Putamen (tissue), 1 donor: ENCODE measurements around the gene CAPG.
A peak's percentile ranks its signal among the peaks of the same experiment; 100 is the strongest.

Experiments used
- DNase-seq: peaks from one replicate; pipeline ENCODE4 v3.0.0-alpha.2; 2016; ENCODE audit warnings: low spot score

The CAPG gene

DNA sequence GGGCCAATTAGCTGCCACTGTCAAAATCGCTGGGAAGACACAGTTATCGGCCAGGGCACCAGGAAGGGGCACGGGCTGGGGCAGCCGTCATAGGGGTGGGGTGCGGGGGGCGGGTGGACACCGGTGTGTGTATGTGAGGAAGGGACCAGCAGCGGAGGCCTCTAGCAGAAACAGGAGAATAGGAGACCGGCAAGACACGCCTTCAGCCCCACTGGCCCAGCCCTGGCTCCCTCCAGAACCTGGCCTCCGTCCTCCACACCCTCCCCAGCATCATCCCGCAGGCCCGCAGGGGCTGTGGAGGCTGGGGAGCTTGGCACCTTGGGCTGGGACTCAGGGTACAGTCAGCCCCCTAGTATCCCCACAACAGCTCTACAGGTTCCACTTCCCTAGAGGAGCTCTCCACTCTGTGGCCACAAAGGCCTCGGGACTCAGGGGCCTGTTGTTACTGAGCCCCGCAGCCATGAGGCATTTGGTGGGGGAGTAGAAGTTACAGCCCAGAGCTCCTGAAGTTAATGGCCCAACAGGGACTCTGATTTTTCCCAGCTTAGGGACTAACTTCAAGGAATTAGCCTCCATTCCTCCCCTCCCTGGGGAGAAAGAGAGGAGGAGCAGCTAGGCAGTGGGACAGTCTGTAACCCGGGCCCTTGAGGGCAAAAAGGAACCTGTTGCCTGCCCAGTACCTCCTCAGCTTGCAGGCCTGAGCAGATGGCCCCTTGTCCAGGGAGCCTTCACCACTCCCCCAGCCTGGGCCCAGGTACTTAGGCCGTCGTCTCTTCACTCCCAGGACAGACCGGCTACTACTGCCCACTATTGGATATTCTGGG, 28.2 kb upstream of the CAPG start:
- no peak for DNase-seq

DNA sequence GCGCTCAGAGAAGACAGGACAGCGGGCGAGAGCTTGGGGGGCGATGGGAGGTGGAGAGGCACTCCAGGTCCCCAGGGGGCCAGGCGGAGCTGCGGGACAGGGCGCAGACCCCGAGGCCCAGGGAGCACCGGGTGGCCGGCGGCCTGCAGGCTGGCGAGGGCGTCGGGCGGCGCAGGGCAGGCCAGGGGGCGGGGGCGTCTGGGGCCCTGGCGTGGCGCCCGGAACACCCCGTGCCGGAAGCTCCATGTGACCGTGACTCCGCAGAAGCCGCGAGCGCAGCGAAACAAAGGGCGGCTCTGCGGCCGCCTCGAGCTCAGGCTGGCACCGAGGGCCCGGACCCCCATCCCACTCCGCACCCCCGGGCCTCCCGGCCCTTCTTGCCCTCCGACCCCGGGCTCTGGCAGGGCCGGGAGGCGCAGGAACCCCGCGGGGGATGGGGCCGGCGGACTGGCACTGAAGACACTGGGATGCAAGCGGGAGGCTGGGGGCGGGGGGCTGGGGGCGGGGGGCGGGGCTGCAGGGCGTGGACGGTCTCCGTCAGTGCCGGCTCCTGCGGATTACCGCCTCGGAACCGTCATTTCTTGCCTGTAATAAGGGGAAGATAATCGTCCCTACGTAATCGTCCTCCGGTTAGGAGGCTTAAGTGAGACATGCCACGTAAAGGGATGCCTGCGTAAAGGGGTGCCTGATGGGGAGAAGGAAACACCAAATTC, 27.5 kb upstream of the CAPG start:
- DNase-seq = peak; percentile 91

DNA sequence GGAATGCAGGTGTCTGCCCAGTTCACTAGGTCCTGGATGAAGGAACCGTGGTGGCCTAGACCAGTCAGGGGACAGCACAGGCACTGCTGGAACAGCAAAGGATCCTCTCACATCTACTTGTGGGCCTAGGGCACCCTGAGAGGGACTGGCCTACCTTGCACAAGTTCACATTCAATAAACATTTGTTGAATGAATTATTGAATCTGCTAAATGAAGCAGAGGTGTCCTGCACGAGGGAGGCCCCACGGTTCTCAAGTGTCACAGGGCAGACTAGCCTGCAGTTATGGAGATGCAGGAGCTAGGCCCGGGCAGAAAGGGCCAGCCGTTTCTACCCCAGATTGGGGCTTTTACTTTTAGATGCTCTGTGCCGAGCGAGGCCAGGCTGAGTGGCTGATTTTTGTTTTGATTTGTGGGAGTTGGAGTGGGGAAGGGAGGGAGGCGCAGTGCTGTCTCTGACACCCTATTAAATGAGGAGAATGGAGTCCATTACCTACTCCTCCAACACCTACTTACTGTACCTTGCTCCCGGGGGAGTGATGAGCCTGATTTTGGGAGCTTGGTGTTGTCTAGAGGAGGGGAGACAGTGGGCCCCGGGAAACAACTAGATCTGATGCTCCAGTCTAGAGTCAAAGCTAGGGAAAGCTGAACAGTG, 26.8 kb upstream of the CAPG start:
- peak; percentile 60 for DNase-seq

DNA sequence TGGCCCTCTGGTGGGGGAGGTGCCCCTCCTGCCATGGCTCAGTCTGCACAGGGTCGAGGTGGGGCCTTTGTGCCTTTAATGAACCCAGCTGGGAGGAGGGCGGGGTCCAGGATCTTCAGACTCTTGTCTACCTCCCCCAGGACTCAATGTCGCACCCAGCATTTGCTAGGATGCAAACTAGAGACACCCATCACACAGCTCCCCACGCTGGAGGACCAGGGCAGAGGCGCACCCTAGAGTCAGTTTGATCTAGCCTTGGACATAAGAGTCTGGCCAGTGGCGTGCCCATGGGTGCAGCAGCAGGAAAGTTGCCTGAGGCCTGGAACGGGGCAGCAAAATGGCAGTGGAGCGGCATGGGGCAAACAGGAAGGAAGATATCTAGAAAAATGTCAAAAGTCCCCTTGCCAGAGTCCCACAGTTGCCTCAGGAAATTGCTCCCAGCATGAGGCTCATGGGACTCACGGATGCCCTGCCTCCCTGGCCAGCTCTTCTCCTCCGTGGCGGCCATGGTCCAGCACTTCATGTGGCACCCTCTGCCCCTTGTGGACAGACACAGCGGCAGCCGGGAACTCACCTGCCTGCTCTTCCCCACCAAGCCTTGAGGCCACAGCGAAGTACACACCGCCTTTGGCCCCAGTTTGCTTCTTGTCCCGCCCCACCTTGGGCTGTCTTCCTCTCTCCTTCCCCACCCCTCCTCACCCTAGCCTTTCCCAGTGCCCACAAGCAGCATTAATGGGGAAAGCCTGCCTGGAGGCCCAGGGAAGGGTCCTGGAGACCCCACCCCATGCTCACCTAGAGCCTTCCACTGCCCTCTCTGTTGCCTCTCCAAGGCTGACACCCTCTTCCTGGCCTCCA, 26.0 kb upstream of the CAPG start:
- no peak for DNase-seq

DNA sequence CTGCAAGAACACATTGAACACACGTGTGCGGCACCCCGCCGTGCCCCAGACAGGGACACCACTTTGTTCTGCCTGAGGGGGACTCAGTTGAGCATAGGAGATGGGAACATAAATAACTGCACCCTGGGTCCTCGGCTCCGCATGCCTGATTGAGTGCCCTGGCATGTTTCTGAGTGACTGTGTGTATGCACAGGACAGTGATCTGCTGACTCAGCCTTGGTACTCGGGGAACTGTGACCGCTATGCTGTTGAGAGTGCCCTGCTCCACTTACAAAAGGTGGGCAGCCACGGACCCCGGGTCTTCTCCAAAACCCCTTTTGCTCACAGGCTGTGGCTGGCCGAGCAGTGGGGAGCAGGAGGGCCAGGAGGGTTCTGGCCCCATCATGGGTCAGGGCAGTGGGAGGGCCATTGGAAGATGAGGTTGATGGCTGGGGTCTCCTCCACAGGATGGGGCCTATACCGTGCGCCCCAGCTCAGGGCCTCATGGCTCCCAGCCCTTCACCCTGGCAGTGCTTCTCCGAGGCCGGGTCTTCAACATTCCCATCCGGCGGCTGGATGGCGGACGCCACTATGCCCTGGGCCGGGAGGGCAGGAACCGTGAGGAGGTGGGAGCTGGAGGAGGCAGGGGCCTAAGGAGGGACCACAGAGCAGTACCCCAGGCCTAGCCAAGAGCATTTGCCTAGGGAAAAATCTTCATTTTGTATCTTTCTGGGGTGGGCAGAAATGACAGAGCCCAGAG, 25.2 kb upstream of the CAPG start:
- no peak for DNase-seq

DNA sequence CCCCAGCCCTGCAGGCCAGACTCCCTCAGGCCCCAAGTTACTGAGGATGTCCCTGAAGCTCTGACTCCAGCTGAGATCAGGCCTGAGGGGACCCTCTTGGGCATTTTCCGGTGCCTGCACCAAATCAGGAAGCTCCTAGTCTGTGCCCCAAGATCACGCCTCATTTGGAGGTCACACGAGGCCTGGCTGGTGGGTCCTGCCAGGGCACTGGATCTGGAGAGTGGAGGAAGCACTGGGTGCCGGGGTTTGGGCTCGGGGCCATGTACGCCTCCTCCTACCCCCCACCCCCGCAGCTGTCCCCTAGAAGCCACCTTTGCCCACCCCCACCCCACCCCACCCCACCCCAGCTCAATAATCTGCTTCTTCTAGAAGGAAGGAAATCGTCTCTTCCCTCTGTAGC, 24.5 kb upstream of the CAPG start:
- no peak for DNase-seq

DNA sequence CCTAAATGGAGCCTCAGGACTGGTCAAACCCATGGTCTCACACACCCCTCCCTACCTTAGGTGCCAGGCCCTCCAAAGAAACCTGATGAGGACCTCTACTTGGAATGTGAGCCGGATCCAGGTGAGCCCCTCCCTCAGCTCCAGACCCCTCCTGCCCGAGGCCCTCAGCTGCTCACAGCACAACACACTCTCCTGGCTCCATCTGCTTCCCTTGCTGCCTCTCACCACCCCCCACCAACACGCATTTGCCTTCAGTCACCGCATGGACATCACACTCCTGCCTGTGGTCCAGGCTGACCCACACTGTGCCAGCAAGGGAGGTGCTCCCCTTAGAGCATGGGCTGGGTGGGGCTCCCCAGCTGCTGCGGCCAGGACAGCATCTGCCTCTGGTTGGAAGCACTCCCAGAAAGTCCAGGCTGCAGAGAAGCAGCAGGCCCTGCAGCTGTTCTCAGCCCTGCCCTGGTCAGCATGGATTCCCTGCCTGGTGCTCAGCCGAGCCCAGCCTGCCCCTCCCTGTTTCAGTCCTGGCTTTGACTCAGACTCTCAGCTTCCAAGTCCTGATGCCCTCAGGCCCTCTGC, 23.4 kb upstream of the CAPG start:
- DNase-seq = peak; percentile 94

DNA sequence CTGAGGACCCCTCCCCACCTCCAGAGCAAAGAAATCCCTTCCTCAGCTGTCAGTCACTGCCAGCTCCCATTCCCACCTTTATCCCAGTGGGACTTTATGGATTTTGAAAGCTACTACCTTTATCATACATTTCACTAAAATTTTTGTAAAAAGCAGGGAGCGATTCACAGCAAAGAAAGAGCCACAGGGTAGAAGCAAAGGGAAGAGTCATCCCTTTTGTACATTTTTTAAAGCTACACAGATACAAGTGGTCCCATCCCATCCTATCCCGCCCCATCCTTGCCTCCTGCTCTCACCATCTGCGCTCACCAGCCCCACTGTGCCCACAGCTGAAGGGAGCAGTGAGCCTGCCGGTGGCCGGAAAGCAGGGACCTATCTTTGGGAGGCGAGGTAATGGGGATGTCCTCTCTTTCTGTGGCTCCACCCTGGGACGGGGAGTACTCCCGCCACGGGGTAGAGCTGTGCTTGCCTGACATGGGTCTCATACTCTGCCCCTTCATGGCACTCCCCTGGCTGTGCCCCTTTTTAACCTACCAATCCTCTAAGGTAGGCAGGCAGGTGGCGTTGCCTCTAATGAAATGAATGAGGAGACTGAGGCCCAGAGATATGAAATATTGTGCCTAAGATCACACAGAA, 21.5 kb upstream of the CAPG start:
- DNase-seq = no peak

DNA sequence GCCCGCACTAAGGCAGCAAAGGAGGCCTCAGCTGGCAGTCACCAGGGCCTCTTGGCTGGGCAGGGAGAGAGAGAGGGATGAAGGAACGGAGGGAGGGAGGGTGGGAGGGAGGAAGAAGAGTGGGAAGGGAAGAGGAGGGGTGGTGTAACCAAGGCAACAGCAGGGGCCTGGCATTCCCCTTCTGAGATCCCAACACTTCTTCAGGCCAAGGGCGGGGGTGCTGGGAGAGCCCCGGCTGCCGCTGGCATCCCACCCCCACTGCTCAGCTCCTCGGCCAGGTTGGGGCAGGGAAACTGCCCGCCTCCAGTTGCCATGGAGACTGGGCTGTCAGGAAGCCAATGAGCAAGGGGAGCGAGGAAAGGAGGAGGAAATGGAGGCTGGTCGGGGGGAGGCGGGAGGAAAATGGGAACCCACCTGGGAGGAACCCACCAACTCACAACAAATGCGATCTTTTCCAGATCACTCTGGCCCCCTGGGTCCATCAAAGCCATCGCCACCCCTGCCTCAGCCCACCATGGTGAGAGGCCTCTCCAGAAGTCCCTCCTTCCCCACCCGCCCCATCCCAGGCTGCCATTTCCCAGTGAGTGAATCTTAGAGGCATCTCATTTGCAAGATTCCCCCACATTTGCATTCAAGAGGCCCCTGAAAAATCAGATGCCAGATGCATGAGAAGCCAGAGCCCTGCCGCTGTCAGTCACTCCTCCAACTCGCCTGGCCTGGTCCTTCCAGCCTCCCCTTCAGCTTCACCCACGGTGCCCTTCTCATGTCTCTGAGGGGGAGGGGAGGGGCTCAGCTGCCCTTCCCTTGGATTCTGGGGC, 20.8 kb upstream of the CAPG start:
- peak; percentile 90 for DNase-seq

DNA sequence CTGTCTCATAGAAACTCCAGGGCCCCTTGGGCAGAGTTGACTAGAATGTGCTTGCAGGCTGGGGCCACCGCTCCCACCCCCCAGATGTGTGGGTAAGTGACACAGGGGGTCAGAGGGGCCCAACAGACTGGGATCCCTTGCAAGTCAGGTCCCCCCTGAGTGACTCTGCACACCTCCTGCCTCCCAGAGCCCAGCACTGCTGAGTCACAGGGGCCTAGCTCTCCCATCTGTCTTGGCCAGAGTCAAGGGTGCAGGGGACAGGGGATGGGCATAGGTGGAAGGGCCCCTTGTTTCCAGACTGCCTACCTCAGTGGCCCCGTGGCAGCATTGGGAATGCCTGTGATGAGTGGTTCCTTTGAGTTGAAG, 19.7 kb upstream of the CAPG start:
- DNase-seq = no peak

DNA sequence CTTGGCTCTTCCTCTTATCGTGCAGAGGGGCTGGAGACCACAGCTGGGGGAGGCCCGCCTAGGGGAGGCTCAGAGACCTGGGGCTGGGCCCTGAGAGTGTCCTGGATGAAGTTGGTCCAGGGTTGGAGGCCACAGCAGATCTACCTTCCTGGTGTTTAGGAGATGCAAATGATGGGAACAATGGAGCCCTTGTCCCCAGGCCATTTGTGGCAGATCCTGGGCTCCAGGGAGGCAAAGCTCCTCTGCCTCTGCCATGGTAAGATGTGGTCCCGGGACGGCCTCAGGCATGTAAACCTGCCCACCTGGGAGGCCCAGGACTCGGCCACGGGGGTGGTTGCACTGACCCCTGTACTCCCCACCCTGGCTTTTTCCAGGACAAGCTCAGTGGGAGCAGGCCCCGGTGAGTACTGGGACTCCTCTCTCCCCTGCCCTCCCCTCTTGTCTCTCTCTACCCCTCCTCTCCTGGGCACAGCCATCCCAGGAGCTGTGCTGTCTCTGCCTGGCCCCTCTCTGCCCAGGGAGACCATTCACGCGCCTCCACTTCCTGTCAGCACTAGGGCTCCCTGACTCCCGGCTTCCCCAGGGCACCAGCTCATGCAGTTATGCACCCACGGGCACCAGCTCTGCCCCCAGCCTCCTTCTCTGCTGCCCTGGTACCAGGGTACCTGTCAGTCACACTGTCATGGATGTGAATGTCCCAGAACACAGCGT, 19.2 kb upstream of the CAPG start:
- no peak for DNase-seq

DNA sequence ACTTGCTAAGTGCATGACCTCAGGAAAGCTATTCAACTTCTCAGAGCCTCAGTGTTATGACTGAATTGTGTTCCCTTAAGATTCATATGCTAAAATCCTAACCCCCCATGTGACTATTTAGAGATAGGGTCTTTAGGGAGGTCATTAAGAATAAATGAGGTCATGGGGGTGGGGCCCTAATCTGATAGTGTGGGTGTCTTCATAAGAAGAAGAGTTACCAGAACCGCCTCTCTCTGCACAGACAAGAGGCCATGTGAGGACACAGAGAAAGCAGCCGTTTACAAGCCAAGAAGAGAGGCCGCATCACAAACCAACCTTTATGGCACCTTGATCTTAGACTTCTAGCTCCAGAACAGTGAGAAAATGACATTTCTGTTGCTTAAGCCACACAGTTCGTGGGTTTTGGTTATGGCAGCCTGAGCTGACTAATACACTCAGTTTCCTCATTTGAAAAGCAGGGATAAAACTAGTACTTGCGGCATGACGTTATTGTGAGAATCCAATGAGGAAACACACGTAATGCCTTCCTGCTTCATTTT, 18.2 kb upstream of the CAPG start:
- no peak for DNase-seq

DNA sequence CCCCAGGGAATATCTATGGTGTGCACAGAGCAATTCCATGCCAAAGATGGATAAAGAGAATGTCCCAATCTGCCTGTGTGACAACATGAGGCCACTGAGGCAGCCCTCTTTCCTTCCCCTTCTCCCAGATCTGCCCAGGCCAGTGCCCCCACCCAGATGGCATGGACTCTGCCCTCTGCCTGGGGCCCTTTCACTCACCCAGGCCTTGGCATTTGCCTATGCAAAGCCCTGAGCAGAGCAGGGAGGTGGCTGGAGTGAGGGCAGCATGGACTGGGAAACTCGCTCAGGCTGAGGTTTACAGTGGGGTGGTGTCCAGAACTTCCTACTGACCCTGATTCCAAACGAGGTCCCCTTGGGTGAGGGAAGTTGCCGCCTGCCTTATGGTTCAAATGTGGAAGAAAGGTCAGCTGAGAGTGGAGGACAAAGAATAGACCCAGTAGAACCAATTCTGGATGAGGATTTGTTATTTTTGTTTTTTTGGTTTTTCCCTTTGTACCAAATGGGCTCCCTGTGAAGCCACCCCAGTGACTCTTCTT, 17.2 kb upstream of the CAPG start:
- DNase-seq = no peak

DNA sequence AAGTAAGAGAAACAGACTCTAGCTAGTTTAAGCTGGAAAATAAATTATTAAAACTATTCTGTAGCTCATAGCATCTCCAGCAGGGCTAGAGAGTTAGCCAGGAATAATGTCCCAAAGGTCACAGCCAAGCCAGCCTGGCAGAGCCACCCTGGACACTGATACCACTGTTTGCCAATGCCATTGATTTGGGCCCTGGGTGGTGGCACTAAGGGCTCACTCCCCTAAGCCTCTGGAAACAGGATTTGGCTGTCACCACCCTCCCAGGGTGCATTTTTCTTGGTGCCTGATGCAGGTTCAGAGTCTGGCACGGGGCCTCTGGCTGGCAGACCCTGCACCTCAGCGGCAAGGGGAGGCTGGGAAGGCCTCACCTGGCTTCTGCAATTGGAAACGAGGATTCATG, 15.4 kb upstream of the CAPG start:
- DNase-seq = no peak

DNA sequence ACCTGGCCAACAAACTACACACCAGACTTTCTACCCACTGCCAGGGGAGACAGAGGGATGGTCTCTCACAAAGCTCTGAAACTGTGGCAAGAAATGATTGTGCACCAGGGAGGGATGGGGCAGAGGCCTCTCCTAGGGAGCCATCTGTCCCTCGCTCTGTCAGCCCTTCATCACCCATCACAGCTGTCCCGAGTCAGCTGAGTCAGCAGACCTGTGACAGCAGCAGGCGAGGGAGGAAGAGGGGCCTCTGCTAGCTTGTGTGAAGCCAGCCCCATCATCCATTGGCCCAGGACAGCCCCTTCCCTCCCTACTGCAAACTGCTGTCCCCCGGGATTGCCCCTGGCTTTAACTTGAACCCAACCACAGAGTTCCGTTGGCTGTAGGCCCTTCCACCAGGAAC, 13.4 kb upstream of the CAPG start:
- DNase-seq = no peak

DNA sequence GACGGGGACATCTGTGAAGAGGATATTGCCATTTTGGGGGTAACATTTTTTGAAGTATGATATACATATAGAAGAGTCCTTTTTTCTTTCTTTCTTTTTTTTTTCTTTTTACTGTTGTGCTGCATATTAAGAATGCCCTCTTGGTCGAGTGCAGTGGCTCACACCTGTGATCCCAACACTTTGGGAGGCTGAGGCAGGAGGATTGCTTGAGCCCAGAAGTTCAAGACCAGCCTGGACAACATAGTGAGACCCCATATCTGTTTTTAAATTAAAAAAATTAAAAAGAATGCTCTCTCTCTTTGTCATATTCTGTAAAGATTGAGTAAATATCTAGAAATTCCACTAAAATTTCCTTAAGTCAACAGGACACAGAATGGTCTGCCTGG, 11.9 kb upstream of the CAPG start:
- no peak for DNase-seq

DNA sequence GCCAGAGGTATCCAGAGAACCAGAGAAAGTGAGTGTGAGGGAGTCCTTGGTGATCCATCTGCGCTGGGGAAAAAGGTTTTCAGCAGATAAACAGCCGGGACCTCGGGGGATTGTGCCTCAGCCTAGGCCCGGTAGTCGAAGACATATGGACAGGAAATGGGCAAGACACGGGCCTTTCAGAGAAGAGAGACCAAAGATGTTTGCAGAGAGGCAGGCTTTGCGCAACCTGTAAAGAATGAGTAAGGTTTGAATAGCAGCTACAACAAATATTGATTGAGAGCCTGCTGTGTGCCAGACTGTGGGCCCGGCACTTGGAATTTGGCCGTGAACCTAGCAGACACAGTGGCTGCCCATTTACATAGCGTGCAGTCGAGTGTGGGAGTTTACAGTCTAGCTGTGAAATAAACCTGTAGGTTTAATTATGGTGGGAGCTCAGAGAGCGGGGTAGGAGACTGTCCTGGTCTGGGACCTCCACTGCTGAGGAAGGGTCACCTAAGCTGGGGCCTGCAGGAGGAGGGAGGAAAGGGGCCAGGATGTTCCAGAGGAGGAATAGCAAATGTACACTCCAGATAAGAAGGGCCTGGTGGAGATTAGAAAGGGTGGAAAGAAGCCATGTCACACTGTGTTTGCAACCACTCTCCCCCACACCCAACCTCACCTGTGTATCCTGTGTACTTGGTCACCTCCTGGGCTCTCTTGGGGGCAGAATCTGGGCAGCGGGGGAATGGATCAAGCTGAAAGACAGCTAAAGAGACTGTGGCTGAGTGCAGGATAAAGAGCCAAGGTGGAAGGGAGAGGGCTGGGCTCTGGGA, 11.3 kb upstream of the CAPG start:
- no peak for DNase-seq
